Caco-2 (cell line): Measurements from ENCODE around the gene FAM184A. TPM values are rescaled to one million over a fixed set of nuclear protein-coding genes. Genes with fewer than 3 reads are reported as not detected.

Experiments used
- BruUV-seq: library from RNA; stranded (reverse); fragments of 400-500 nt; replicated peaks from 2 replicates; lab custom pipeline; 2021; lab: Mats Ljungman, UMichigan
- CTCF ChIA-PET: fragments of 300-600 bp; sonication (Branson Sonifier 250); formaldehyde crosslinking; loops from one replicate; lab custom pipeline; 2022; ENCODE audit warnings: antibody characterized with exemption; lab: Charles Lee
- POLR2A ChIA-PET: fragments of 300-600 bp; sonication (Branson Sonifier 250); formaldehyde crosslinking; loops from one replicate; lab custom pipeline; 2022; ENCODE audit warnings: antibody characterized with exemption; lab: Charles Lee
- DNase-seq, 2 experiments: peaks; one replicate each; pipeline versions ENCODE4 v3.0.0 to v3.0.0-alpha.2; 2020 to 2022
- H3K27me3 ChIP-seq: replicated peaks from 2 replicates; pipeline ENCODE4 v1.6.0; 2011; ENCODE audit warnings: low read length; ENCODE audit not compliant: control insufficient read depth, insufficient read depth
- H3K36me3 ChIP-seq: 2 replicates; pipeline ENCODE4 v1.5.1; 2011; ENCODE audit warnings: low read length; ENCODE audit not compliant: control insufficient read depth, insufficient read depth
- H3K4me1 ChIP-seq: fragments of 250-450 bp; sonication (Bioruptor Pico); 2 replicates; pipeline ENCODE4 v1.5.1; 2020; ENCODE audit warnings: mild to moderate bottlenecking
- H3K4me3 ChIP-seq: 2 replicates; pipeline ENCODE4 v1.5.1; 2011; ENCODE audit warnings: low read depth, mild to moderate bottlenecking, control low read depth, low read length
- H3K9me3 ChIP-seq: fragments of 250-450 bp; sonication (Bioruptor Pico); 2 replicates; pipeline ENCODE4 v1.5.1; 2020; ENCODE audit warnings: mild to moderate bottlenecking, moderate library complexity
- H3K27ac Mint-ChIP-seq: one replicate; pipeline ENCODE4 v1.8.0; 2022; ENCODE audit warnings: mixed read lengths; ENCODE audit not compliant: unreplicated experiment
- H3K27me3 Mint-ChIP-seq: one replicate; pipeline ENCODE4 v1.8.0; 2022; ENCODE audit warnings: mixed read lengths; ENCODE audit not compliant: insufficient read depth, unreplicated experiment
- H3K36me3 Mint-ChIP-seq: one replicate; pipeline ENCODE4 v1.8.0; 2022; ENCODE audit warnings: mild to moderate bottlenecking, mixed read lengths; ENCODE audit not compliant: insufficient read depth, unreplicated experiment
- H3K4me1 Mint-ChIP-seq: one replicate; pipeline ENCODE4 v1.8.0; 2022; ENCODE audit warnings: low read depth, mixed read lengths; ENCODE audit not compliant: unreplicated experiment
- H3K4me3 Mint-ChIP-seq: one replicate; pipeline ENCODE4 v1.8.0; 2022; ENCODE audit warnings: mild to moderate bottlenecking, moderate library complexity, mixed read lengths; ENCODE audit not compliant: unreplicated experiment
- H3K9me3 Mint-ChIP-seq: one replicate; pipeline ENCODE4 v1.8.0; 2022; ENCODE audit warnings: mixed read lengths; ENCODE audit not compliant: unreplicated experiment
- CTCF ChIP-seq, 2 experiments: fragments of 200-600 bp in 1 of 2; IDR thresholded peaks; 1 replicate in 1 of 2; 2 replicates in 1 of 2; pipeline versions ENCODE4 v1.5.1 to v1.8.0; 2011 to 2022; ENCODE audit warnings: antibody characterized with exemption in 1 of 2, control low read depth in 1 of 2, inconsistent platforms in 1 of 2, low read depth in 1 of 2, low read length in 1 of 2, mild to moderate bottlenecking in 1 of 2, moderate library complexity in 1 of 2; ENCODE audit not compliant: insufficient read depth in 1 of 2, severe bottlenecking in 1 of 2, unreplicated experiment in 1 of 2
- intact Hi-C: fragments of 100-400 bp; cut with micrococcal nuclease; formaldehyde crosslinking; loops from one replicate; pipeline ENCODE4 v1.10.0; 2022; ENCODE audit not compliant: unreplicated experiment
- total RNA-seq: library from RNA; stranded (reverse); gene quantifications from 2 replicates; pipeline ENCODE4 v1.2.3, GENCODE V29; 2022

The FAM184A gene
- total RNA-seq, 1 experiment from 2014 or later, result 10.8 TPM

- POLR2A ChIA-PET, result no interaction called here
- Histone ChIP-seq H3K4me1 (no peaks in the 10 kb centered on the region), H3K9me3 (peaks cover 5% of the 10 kb centered on the region; the same call in 1 of the 2 replicates), H3K36me3 (no peaks in the 10 kb centered on the region), H3K27me3 (no peaks in the 10 kb centered on the region), H3K4me3 (no peak overlapping the region)
- Mint-ChIP-seq H3K9me3 (peaks cover 27% of the 10 kb centered on the region), H3K36me3 (no peaks in the 10 kb centered on the region), H3K4me1 (peaks cover 3% of the 10 kb centered on the region), H3K27me3 (no peaks in the 10 kb centered on the region), H3K4me3 (no peak overlapping the region), H3K27ac (no peak overlapping the region)
- CTCF ChIA-PET, result no interaction called here
- DNase-seq, result no peak
- TF ChIP-seq CTCF (IDR thresholded peaks at IDR 0.05; ENCODE audit: insufficient read depth in 1 of 2, low read depth in 1 of 2, low read length in 1 of 2, severe bottlenecking in 1 of 2, unreplicated experiment in 1 of 2), result no peak
- intact Hi-C loops, result no loop called here
- no TSS peak for BruUV-seq
Observed at GRCh38 chr6:118940770-118941169, 137.7 kb downstream of the FAM184A start.

GRCh38 chr6:118939683-118940082, 138.8 kb downstream of the FAM184A start:
- CTCF ChIA-PET, result no interaction called here
- Histone ChIP-seq H3K27me3 (no peaks in the 10 kb centered on the region), H3K9me3 (no peaks in the 10 kb centered on the region), H3K4me3 (no peak overlapping the region), H3K4me1 (no peaks in the 10 kb centered on the region), H3K36me3 (no peaks in the 10 kb centered on the region)
- H3K27ac Mint-ChIP-seq, result no peak overlapping the region
- no peak overlapping the region for H3K4me3 Mint-ChIP-seq
- peaks cover 8% of the 10 kb centered on the region for H3K4me1 Mint-ChIP-seq
- peaks cover 17% of the 10 kb centered on the region for H3K9me3 Mint-ChIP-seq
- no peak for DNase-seq
- no TSS peak for BruUV-seq
- intact Hi-C loops, result no loop called here
- POLR2A ChIA-PET, result no interaction called here
- TF ChIP-seq CTCF (IDR thresholded peaks at IDR 0.05; ENCODE audit: insufficient read depth in 1 of 2, low read depth in 1 of 2, low read length in 1 of 2, severe bottlenecking in 1 of 2, unreplicated experiment in 1 of 2), result no peak
- H3K27me3 Mint-ChIP-seq, result no peaks in the 10 kb centered on the region
- H3K36me3 Mint-ChIP-seq, result no peaks in the 10 kb centered on the region

- Histone ChIP-seq H3K36me3 (no peaks in the 10 kb centered on the region), H3K9me3 (no peaks in the 10 kb centered on the region), H3K27me3 (no peaks in the 10 kb centered on the region), H3K4me3 (no peak overlapping the region), H3K4me1 (no peaks in the 10 kb centered on the region)
- no peak for DNase-seq
- peak overlapping the region; percentile 87 for H3K4me3 Mint-ChIP-seq
- no peaks in the 10 kb centered on the region for H3K9me3 Mint-ChIP-seq
- POLR2A ChIA-PET, result no interaction called here
- CTCF ChIA-PET, result no interaction called here
- H3K27ac Mint-ChIP-seq, result peak overlapping the region; percentile 77
- intact Hi-C loops, result loop anchor here (2.0 kb wide), 1 partner anchor 41 kb away; the partner anchor contains the start of gene ASF1A
- BruUV-seq, result no TSS peak
- TF ChIP-seq CTCF (IDR thresholded peaks at IDR 0.05; ENCODE audit: insufficient read depth in 1 of 2, low read depth in 1 of 2, low read length in 1 of 2, severe bottlenecking in 1 of 2, unreplicated experiment in 1 of 2), result no peak
- H3K27me3 Mint-ChIP-seq, result no peaks in the 10 kb centered on the region
- peaks cover 14% of the 10 kb centered on the region for H3K36me3 Mint-ChIP-seq
- H3K4me1 Mint-ChIP-seq, result peaks cover 16% of the 10 kb centered on the region
Observed at GRCh38 chr6:118935978-118936703, 142.3 kb downstream of the FAM184A start.
